ENCODE measurements around the gene SPTLC3.

The SPTLC3 gene

DNA sequence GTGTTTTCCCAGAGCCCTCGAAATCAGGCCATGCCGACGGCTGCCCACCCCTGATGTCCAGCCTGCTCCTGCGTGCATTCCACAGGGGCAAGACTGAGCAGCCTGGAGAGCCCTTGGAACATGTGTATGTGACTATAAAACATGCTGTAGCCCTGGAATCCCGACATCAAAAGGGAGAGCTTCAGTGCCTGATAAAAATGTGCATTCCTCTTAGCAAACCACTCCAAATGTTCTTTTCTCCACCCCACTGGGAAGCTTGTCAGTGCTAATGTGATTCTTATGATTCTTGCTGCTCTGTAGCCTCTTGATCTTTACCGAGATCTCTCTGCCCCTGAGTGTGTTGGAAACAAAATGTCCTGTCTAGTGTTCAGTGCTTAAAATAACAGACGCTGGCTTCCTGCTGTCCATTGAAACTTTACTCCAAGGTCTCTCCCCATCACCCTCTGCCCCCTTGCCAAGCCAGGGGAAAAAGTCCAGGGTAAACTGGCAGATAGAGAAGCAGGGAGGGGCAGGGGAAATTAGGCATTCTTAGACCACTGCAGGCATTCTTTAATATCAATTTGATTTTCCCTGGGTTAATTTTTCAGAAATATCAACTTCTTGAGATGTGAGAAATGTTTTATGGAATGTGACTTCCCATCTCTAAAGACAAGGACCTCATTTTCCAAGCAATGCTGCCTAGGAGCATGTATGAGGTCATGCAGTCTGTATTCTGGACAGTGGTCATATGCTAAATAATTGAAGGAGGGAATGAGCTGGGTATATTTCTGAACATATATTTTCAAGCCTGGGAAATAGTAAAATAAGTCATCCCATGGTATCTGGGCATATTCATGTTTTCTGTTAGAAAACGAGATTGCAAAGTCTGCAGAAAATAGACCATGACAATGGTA, 138.5 kb downstream of the SPTLC3 start:
- DNase-seq = no peak

DNA sequence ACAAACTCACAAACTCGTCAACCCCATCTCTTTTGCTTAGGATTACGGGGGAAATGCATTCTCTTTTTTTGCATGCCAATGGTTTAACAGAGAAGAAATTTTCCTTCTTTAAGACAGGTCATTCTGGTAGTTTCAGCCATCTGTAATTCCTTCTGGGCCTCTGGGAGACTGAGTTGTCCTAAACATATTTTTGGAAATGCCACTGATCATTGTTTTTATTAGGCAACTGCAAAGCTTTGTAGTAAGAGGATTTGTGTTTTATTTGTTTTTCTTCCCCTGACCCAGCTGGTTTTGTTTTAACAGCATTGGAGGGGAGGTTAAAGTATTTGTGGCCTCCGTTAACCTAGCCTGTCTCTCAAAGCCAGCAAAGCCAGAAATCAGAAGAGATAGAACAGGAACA, 139.2 kb downstream of the SPTLC3 start:
- no peak for DNase-seq

DNA sequence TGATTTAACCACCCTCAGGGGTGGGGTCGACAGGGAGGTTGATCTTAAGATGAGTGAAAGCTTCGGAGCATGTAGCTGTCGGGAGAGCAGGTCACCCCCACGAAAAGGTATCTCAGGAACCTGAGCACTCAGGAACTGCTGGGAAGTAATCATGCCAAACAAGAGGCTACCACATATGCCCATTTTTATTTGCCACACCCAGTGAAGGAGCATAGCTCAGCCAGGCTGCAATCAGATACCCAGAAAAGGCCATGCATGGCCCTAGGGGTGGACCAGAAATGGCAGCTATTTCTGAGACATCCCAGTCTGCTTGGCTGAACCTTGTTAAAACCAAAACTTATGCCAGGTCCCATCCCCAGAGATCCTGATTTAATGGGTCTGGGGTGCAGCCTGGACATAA, 139.6 kb downstream of the SPTLC3 start:
- DNase-seq = no peak

DNA sequence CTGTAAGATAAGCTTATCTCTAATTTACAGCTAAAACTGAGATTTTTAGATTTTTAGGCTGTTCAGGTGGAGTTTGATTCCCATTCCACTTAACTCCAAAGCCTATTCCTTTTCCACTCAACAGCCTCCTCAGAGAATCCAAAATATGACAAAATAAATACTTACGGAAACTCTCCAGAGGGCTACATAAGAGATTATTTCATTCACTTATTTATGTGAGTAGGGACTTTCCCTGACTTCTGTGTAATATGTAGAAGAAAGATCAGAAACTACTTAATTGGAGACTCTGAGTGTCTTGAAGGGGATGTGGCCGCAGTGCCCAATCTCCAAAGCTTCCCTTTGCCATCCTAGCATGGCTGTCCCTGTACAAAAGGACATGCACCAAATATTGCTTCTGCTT, 140.2 kb downstream of the SPTLC3 start:
- no peak for DNase-seq

DNA sequence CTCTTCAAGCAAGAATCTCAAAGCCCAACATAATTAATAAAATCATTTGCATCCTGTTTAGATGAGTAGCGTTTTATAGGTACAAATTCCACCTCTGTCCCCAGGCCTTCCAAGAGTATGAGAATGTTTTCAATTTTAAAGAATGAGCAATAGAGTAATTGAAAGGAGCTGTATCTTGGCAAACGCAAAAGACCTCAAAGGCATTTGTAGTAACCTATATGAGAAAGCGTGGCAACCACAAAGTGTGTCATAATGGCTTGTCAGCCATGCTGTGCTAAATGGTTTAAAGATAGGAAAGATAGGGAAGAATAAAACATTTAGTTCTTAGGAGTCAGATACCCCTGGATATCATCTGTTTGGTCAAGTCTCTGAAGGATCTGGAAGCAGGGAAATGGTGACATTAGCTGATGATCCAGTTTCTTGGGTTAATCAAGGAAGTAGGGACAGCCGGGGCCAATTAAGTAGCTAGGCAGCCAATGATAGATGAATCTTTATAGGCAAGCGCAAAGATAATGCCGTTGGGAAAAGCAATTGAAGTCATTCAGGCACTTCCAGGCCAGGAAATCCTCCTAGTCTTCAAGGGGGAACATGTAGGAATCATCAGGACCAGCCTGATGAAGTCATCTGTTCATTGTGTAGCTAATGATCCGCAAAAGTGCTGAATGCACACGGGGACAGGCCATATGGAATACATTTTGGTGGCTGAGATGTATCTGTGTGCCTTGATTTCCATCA, 140.8 kb downstream of the SPTLC3 start:
- no peak for DNase-seq

DNA sequence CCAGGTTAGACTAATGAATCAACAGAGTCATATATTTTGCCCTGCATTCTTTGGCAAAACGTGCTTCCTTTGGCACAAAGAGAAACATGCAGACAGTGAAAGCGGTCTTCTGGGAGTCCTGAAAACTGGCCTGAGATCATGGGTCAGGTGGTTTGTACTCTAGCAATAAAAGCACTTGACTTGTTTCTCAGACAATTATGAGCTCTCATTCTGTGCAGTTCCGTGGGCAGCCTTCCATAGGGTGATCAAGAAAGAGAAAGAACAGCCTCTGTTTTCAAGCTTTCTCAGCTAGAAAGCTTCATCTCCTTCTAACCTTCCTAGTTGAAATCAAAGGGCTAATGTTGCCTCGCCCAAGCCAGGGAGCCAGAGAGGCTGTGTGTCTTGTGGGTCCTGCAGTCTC, 149.6 kb downstream of the SPTLC3 start:
- no peak for DNase-seq

DNA sequence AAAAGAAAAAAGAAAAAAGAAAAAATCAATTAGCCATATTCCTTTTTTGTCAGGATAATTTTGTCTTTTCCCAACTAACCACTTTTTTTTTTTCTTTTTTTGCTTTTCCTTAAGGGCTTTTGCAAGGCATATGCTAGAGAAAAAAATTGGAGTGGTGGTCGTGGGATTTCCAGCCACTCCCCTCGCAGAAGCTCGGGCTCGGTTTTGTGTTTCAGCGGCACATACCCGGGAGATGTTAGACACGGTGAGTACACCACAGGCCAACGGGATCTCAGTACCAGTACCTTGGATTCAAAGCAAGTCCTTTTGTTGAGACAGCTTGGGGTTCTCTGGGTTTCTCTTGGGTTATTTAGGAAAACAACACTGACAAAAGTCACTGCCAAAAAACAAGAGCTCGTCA, 151.1 kb downstream of the SPTLC3 start:
- no peak for DNase-seq

DNA sequence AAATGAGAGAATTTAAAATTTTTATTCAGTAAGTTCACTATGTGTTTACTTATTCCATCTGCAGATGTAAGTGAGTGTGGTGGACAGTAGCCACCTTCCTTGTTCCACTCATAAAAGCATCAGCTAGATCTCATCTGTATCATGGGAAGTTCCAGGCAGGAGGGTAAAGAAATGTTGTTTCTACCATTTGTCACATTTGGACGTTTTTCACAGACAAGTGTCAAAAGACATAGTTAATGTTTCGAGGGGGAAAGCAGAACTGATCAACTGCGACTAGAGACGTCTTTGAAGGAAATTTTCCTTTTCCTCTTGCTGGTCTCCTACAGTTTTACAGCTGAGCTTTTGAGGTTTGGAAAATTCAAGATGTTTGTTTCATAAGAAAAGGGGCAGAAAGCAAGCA, 156.4 kb downstream of the SPTLC3 start:
- no peak for DNase-seq

DNA sequence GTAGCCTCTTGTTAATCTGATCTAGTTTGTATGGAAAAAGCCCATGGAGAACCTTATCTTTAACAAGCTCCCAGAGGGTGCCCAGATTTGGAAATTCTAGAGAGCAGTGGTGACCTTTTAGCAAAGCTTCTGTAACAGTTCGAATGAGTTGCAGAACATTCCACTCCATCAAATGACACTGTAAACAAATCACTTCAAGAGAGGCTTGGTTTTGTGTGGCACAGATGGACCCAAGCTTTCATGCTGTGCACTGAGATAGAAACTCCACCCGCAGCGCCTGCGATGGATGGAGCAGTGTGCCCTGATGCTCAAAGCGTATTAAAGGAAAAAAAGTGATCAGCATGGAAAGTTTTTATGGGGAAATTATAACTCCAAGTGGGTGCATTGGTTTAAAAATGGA, 157.2 kb downstream of the SPTLC3 start:
- DNase-seq = no peak

DNA sequence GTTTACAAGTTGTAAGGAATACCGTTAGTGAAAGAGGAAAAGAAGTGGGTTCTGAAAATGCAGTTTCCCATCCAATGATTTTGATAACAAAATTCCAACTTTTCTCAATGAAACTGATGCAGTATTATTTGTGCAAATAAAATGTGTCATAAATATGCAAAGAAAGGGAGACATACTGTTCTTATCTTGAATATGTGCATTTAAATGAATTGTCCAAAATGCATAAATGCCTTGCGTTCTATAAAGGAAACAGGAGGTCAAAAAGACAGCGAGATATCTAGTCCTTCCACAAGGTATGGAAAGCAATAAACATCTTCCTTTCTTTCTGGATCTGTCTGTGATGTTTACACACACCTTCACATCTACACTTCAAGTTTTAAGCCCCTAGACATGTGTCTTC, 157.7 kb downstream of the SPTLC3 start:
- no peak for DNase-seq

DNA sequence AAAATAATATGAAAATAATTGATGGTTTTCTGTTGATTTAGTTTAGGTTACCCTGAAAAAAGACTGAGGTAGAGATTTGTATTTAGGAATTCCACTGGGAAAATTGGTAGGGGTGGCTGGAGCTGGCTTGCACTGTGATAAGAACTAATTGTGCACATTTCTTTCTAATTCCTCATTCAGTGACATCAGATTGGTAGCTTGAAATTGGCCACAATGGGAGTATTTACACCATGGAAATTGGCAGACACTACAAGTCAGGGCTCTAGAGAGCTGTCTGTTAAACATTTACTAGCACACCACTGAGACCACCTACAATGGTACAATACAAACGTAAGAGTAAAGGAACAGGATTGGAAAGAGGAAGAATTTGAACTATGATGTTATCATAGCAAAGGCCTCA, 160.3 kb downstream of the SPTLC3 start:
- DNase-seq = no peak

DNA sequence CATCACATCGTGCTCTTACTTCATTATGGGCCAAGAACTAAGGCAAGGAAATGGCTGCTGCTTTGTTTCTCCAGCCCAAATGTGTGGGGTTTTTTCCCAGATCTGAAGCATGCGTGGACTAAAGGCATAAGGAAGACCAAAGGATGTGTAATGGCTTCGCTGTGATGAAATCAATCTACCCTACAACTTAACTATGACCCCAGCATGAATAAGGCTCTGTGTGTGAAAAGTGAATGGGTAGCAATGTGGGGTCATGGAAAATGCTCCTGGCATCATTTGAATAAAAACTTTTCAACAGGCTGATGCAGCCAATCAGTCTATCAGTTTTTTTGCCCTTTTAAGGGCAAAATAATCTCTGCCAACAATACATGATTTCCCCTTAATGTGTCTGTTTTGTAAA, 162.0 kb downstream of the SPTLC3 start:
- no peak for DNase-seq

DNA sequence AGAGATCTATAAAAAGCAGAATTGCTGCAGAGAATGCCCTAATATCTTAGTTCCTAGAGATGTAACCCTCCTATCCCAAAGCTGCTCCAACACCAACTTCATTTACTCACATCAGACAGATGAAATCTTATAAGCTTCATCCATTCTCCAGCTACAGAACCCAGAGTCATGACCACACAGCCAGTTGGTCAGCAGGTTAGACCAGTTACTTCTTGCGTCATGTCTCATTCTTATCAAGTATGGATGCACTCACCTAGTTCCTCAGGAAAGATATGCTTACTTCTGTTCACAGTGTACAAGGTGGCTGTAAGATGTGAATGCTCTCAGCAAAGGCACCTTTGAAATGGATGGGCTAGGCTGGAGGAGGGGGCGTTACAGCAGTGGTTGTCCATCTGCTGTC, 164.4 kb downstream of the SPTLC3 start:
- DNase-seq = no peak

DNA sequence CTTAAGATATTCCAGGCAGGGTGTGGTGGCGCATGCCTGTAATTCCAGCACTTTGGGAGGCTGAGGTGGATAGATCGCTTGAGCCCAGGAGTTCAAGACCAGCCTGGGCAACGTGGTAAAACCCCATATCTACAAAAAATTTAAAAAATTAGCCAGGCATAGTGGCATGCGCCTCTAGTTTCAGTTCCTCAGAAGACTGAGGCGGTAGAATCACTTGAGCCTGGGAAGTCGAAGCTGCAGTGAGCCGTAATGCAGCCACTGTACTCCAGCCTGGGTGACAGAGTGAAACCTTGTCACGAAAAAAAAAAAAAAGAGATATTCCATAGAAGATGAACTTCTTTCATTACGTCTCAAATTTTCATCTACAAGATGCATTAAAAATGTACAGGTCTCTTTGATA, 165.6 kb downstream of the SPTLC3 start:
- no peak for DNase-seq

DNA sequence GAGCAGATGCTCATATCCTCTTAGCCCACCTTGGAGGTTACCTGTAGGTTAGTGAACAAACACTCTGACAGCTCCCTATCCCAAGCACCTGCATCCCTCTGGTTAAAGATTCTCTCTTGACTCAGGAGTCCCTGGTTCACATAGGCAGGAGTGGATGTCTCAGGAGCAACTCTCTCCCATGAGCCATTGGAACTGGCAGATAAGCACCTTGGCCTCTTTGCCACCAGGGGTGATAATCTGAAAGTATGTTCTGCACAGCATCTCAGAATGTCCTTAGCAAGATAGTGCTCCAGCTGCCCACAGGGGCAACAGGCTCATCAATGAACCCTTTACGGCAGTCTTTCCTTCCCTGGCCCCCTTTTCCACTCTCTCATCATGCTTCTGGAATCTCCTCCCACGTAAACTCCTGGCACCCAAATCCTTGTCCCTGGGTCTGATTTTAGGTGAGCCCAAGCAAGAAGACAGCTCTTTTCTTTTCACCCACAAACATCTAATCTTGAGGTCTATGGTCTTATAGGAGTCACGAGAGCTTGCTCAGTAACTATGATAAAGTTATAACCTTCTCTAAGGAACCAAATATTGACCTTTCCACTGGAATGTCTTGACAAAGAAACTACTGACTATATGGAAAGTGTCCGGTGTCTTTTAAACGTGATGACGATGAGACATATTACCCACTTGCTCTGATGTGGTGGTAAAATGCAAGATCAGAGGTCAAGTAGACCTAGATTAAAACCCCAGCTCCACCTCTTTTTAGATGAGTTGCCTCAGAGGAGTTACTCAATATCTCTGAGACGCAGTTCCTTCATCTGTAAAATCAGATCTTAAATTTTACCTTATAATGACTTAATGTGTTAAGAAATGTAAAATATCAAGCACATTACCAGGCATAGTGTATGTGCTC, 172.5 kb downstream of the SPTLC3 start:
- no peak for DNase-seq

DNA sequence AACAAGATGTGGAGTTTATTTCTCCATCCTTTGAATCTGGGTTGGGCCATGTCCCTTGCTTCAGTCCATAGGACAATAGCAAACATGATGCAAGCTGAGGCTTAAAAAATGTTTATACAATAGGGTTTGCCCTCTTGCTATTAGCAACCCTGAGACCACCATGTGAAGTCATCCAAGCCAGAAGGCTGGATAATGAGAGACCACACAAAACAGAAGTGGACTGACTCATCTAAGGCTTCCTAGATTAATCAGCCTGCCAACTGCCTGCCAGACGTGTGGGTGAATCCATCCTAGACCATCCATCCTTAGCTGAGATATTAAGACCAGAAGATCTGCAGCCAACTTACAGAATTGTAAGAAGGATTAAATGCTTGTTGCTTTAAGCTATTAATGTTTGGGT, 174.2 kb downstream of the SPTLC3 start:
- DNase-seq = peak in 1 of 2 experiments; percentile 13

DNA sequence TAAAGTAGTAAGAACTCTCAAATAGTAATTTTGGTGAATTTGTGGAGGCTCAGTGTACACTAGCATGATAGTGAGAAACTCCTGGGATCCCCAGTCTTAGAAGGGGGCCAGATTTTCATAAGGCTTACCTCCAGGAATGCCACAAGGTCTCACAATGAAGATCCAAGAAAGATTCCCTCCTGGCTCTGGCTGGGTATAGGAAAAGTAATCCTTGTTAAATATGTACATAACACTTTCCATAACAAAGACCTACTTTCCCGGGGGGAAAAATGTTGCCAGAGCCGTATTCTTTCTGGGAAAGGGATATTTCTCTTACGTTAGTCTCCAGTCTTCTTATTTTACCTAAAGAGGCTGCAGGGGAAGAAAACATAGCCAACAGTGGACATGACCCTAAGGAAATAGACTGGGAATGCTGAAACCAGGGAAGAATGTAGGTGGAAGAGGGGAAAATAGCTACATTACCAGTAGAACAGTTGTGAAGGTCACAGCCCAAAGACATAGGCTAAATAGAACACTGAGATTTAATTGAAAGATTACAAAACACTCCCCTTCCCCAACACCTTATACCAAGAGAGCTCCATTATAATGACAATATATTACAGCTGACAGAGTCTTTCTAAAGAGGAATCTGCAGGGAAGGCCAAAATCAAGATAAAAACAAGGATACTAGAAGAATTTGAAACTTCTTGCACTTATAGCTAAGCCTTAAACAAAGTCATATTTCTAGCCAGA, 177.4 kb downstream of the SPTLC3 start:
- no peak for DNase-seq

DNA sequence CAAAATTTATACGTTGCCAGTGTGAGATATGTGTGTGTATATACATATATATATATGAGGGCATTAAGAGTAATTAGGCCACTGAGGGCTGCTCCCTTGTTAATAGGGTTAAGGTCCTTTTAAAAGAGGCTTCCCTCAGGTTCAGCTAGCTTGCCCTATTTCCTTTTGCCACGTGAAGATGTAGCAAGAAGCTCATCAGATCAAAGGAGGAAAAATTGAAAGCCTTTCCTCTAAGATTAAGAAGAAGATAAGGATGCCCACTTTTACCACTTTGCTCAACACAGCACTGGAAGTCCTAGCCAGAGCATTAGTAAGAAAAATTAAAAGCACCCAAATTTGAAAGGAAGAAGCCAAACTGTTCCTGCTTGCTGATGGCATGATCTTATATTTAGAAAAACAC, 179.1 kb downstream of the SPTLC3 start:
- no peak for DNase-seq

DNA sequence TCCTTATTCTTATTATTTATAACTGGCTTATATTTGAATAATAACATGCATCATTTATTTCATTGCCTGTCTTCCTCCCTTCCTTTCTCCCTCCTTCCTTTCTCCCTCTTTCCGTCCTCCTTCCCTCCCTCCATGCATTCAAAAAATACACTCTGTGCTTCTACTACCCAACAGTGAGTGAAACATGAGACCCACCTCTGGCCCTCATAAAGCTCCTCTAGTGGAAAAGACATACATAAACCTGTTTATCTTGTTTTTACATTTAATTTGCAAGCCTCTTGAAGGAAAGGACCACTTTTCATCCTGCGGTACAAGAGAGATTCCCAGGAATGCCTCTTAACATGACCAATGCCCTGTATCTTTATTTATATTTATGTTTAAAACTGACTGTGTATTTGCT, 190.5 kb downstream of the SPTLC3 start:
- DNase-seq = no peak

DNA sequence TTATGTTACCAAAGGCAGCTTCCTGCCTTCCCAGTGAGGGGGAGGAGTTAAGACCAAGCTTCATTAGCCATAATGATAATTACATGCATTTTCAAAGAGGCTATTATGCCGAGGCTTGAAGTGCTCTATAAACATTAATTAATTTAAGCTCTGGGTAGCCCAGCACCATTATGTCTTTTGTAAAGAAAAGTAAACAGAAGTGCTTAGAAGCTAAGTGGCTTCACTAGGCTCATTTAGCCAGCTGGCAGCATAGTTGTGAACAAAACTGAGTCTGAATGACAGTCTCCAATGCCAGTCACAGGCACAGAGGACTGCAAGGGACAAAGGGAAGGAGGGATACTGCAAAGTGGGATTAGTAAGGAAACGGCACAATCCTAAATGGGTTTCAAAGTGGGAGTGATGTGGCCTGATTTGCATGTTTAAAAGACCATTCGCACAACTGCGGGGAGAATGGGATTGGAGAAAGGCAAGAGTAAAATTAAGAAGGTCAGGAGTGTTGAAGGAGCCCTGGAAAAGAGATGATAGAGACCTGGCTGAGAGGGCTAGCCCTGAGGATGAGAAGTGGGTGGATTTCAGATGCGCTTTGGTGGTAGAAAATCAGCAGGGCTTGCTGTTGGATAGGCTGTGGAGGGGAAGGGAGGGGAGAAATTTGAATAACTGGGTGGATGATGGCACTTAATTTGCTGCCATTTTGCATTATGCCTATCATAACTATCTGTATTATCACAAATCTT, 192.2 kb downstream of the SPTLC3 start:
- no peak for DNase-seq

DNA sequence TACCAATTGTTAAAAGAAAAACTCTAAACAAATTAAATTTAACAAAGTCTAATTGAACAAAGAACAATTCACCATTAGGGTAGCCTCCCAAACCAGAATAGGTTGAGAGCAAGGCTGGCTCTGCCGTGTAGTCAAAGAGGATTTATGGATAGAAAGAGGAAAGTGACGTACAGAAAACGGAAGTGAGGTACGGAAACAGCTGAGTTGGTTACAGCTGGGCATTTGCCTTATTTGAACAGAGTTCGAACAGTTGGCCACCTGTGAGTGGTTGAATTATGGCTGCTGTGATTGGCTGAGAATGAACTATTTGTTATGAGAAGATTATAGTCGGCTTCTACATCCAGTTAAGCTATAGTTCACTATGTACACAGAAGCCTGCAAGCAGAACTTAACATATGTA, 193.8 kb downstream of the SPTLC3 start:
- DNase-seq = no peak

DNA sequence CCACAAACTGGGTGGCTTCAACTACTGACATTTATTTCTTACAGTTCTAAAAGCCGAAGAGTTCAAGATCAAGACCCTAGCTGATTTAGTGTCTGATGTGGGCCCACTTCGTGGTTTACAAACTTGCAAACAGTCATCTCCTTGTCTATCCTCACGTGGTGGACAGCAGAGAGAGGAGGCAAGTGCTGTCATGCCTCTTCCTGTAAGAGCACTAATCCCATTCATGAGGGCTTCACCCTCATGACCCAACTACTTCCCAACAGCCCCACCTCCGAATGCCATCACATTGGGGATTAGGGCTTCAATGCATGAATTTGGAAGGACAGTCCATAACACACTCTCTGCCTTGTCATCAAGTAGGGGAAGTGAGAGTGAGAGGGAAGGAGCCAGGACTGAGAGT, 196.7 kb downstream of the SPTLC3 start:
- no peak for DNase-seq

Data from activated CD4-positive, alpha-beta T cell treated with anti-CD3 and anti-CD28 coated beads, Interleukin-2, amount 50 U/mL, for 48 hours (primary cell).